ENCODE measurements around the gene CNNM1. TPM values are rescaled to one million over a fixed set of nuclear protein-coding genes. Genes with fewer than 3 reads are reported as not detected.

The CNNM1 gene
- total RNA-seq, 1 experiment from 2014 or later: not detected

GRCh38 chr10:99346247-99346646, 17.1 kb downstream of the CNNM1 start (continued):
- TF ChIP-seq JUND (IDR thresholded peaks at IDR 0.05) (no peak), CEBPB (IDR thresholded peaks at IDR 0.05; ENCODE audit: low read depth) (no peak)

- Histone ChIP-seq H3K27ac (ENCODE audit: low read depth, low read length) (no peak overlapping the region), H3K4me2 (ENCODE audit: low read length) (no peak overlapping the region), H3K36me3 (ENCODE audit: control insufficient read depth in 1 of 2, insufficient read depth in 2 of 2, low read length in 2 of 2) (no peaks in the 10 kb centered on the region), H2AFZ (ENCODE audit: low read depth, low read length, poor library complexity, severe bottlenecking) (no peak overlapping the region), H3K4me3 (replicated peaks in 1 of 2; ENCODE audit: low read depth in 1 of 2, low read length in 2 of 2) (no peak overlapping the region), H4K20me1 (ENCODE audit: insufficient read depth) (no peaks in the 10 kb centered on the region), H3K27me3 (ENCODE audit: insufficient read depth, low read length) (peaks cover 30% of the 10 kb centered on the region), H3K9me3 (ENCODE audit: control insufficient read depth in 1 of 2, insufficient read depth in 1 of 2, low read depth in 1 of 2, low read length in 2 of 2) (no peaks in the 10 kb centered on the region), H3K9ac (ENCODE audit: low read length) (no peak overlapping the region), H3K79me2 (ENCODE audit: insufficient read depth, low read length) (no peaks in the 10 kb centered on the region), H3K9me2 (ENCODE audit: insufficient read depth) (no peaks in the 10 kb centered on the region), H3K4me1 (ENCODE audit: control insufficient read depth in 1 of 2, insufficient read depth in 2 of 2, low read length in 2 of 2) (no peaks in the 10 kb centered on the region)
- ATAC-seq (no peak), DNase-seq (ENCODE audit: low read depth, low spot score) (no peak)
- TF ChIP-seq ELF1 (IDR thresholded peaks at IDR 0.05; ENCODE audit: borderline replicate concordance, low read depth) (no peak), RAD21 (IDR thresholded peaks at IDR 0.05; ENCODE audit: low read depth) (no peak), ATF3 (IDR thresholded peaks at IDR 0.05) (no peak), POLR2A (IDR thresholded peaks at IDR 0.05; ENCODE audit: borderline replicate concordance, extremely low read depth, insufficient read depth, insufficient read length) (no peak), YY1 (IDR thresholded peaks at IDR 0.05; ENCODE audit: extremely low read depth, insufficient replicate concordance, low read depth, low read length) (no peak), ZFX (IDR thresholded peaks at IDR 0.05) (no peak), ZNF274 (IDR thresholded peaks at IDR 0.05; ENCODE audit: low read depth, low read length) (no peak), CBX3 (IDR thresholded peaks at IDR 0.05; ENCODE audit: low read depth) (no peak), SP1 (IDR thresholded peaks at IDR 0.05; ENCODE audit: low read depth) (no peak), JUND (IDR thresholded peaks at IDR 0.05) (no peak), ZBTB33 (IDR thresholded peaks at IDR 0.05; ENCODE audit: extremely low read depth, insufficient replicate concordance, low read length) (no peak), CTCF (IDR thresholded peaks at IDR 0.05 in 2 of 3, conservative IDR thresholded peaks at IDR 0.05 in 1 of 3; ENCODE audit: borderline replicate concordance in 1 of 3, insufficient read depth in 1 of 3, low read depth in 2 of 3, low read length in 2 of 3) (no peak), FOSL1 (IDR thresholded peaks at IDR 0.05; ENCODE audit: low read depth) (no peak), SIN3A (IDR thresholded peaks at IDR 0.05; ENCODE audit: low read depth) (no peak), REST (IDR thresholded peaks at IDR 0.05; ENCODE audit: low read depth) (no peak)
- intact Hi-C loops (cut with micrococcal nuclease): no loop called here
- ChIA-PET POLR2A (no interaction called here), RAD21 (ENCODE audit: low non-redundant PET in 1 of 2, low total read pairs in 2 of 2, uncharacterized antibody in 2 of 2, unreplicated experiment in 2 of 2) (no interaction called here), CTCF (no interaction called here)
- no TSS peak for BruUV-seq (replicated peaks)
Measured at GRCh38 chr10:99347672-99348071, 18.5 kb downstream of the CNNM1 start.
